ENCODE results near the gene CPM. TPM values are rescaled to one million over a fixed set of nuclear protein-coding genes. Genes with fewer than 3 reads are reported as not detected.

The CPM gene
- total RNA-seq, 1 experiment from 2014 or later: 3.1 TPM

GRCh38 chr12:68805592-68806120, 127.3 kb downstream of the CPM start:
- no peaks in the 10 kb centered on the region for H3F3A ChIP-seq (ENCODE audit: low read length, unreplicated experiment)
- H2AFZ ChIP-seq (ENCODE audit: low read length): no peak overlapping the region
- no peak for ATAC-seq
- no peak overlapping the region for H3K4me2 ChIP-seq (ENCODE audit: low read length)
- H3K27me3 ChIP-seq (ENCODE audit: low read length): no peaks in the 10 kb centered on the region
- POLR2A ChIA-PET (ENCODE audit: unreplicated experiment): no interaction called here
- H3K9me2 ChIP-seq (replicated peaks; ENCODE audit: low read length): no peaks in the 10 kb centered on the region
- CTCF ChIA-PET: no interaction called here
- intact Hi-C loops (cut with micrococcal nuclease): loop anchor here (5.0 kb wide), 1 partner anchor 193 kb away; the partner anchor contains the start of gene RAP1B
- peaks cover 8% of the 10 kb centered on the region for H3K36me3 ChIP-seq (ENCODE audit: low read depth, low read length)
- peaks cover 30% of the 10 kb centered on the region for H3K4me1 ChIP-seq (ENCODE audit: insufficient read depth, low read length)
- BruUV-seq (replicated peaks): no TSS peak
- H3K4me3 ChIP-seq (ENCODE audit: low read length): no peak overlapping the region
- DNase-seq: peak; percentile 36
- no peaks in the 10 kb centered on the region for H3K9me3 ChIP-seq (ENCODE audit: low read length)
- TF ChIP-seq CTCF (conservative IDR thresholded peaks at IDR 0.05; ENCODE audit: low read depth, low read length) (no peak), EZH2 (IDR thresholded peaks at IDR 0.05; ENCODE audit: low read length, unreplicated experiment) (no peak), EZH2phosphoT487 (IDR thresholded peaks at IDR 0.05; ENCODE audit: borderline replicate concordance, low read length) (no peak)
- H3K9ac ChIP-seq (ENCODE audit: low read length): no peak overlapping the region
- H3K27ac ChIP-seq (ENCODE audit: low read length): no peak overlapping the region
- H4K20me1 ChIP-seq (ENCODE audit: low read length): peaks cover 10% of the 10 kb centered on the region; the same call in 1 of the 2 replicates
- peaks cover 23% of the 10 kb centered on the region for H3K79me2 ChIP-seq (ENCODE audit: low read length)

GRCh38 chr12:68804657-68805591, 128.0 kb downstream of the CPM start:
- no peak overlapping the region for H2AFZ ChIP-seq (ENCODE audit: low read length)
- H3K9me3 ChIP-seq (ENCODE audit: low read length): no peaks in the 10 kb centered on the region
- H3K27me3 ChIP-seq (ENCODE audit: low read length): no peaks in the 10 kb centered on the region
- CTCF ChIA-PET: no interaction called here
- H3F3A ChIP-seq (ENCODE audit: low read length, unreplicated experiment): no peaks in the 10 kb centered on the region
- intact Hi-C loops (cut with micrococcal nuclease): loop anchor here (5.0 kb wide), 1 partner anchor 193 kb away; the partner anchor contains the start of gene RAP1B
- POLR2A ChIA-PET (ENCODE audit: unreplicated experiment): no interaction called here
- no TSS peak for BruUV-seq (replicated peaks)
- H3K27ac ChIP-seq (ENCODE audit: low read length): no peak overlapping the region
- no peak overlapping the region for H3K9ac ChIP-seq (ENCODE audit: low read length)
- peaks cover 7% of the 10 kb centered on the region for H3K36me3 ChIP-seq (ENCODE audit: low read depth, low read length)
- TF ChIP-seq EZH2phosphoT487 (IDR thresholded peaks at IDR 0.05; ENCODE audit: borderline replicate concordance, low read length) (no peak), CTCF (conservative IDR thresholded peaks at IDR 0.05; ENCODE audit: low read depth, low read length) (no peak), EZH2 (IDR thresholded peaks at IDR 0.05; ENCODE audit: low read length, unreplicated experiment) (no peak)
- H3K9me2 ChIP-seq (replicated peaks; ENCODE audit: low read length): no peaks in the 10 kb centered on the region
- H3K4me2 ChIP-seq (ENCODE audit: low read length): no peak overlapping the region
- H3K79me2 ChIP-seq (ENCODE audit: low read length): peaks cover 18% of the 10 kb centered on the region
- ATAC-seq (no peak), DNase-seq (no peak)
- H3K4me1 ChIP-seq (ENCODE audit: insufficient read depth, low read length): peaks cover 37% of the 10 kb centered on the region
- H3K4me3 ChIP-seq (ENCODE audit: low read length): no peak overlapping the region
- H4K20me1 ChIP-seq (ENCODE audit: low read length): peaks cover 10% of the 10 kb centered on the region; the same call in 1 of the 2 replicates
